Left ventricle myocardium inferior (tissue), 1 donor: Measurements from ENCODE around the gene ITPRIPL2. TPM values are rescaled to one million over a fixed set of nuclear protein-coding genes. Genes with fewer than 3 reads are reported as not detected.

ENCODE experiments used
- DNase-seq: peaks from one replicate; pipeline ENCODE4 v3.0.0-alpha.2; 2020
- H3K27ac ChIP-seq: fragments of 200-600 bp; replicated peaks from 2 replicates; pipeline ENCODE4 v1.8.0; 2021
- H3K27me3 ChIP-seq: fragments of 200-600 bp; 2 replicates; pipeline ENCODE4 v1.8.0; 2021; ENCODE audit warnings: low read depth
- H3K36me3 ChIP-seq: fragments of 200-600 bp; 2 replicates; pipeline ENCODE4 v1.8.0; 2021
- H3K4me1 ChIP-seq: fragments of 200-600 bp; 2 replicates; pipeline ENCODE4 v1.8.0; 2021
- H3K4me3 ChIP-seq: fragments of 200-600 bp; 2 replicates; pipeline ENCODE4 v1.8.0; 2021; ENCODE audit warnings: mild to moderate bottlenecking, moderate library complexity
- H3K9me3 ChIP-seq: fragments of 200-600 bp; replicated peaks from 2 replicates; pipeline ENCODE4 v1.8.0; 2021
- CTCF ChIP-seq: fragments of 200-600 bp; IDR thresholded peaks from 2 replicates; pipeline ENCODE4 v1.8.0; 2021; ENCODE audit warnings: antibody characterized with exemption, mild to moderate bottlenecking, borderline replicate concordance
- intact Hi-C: fragments of 100-400 bp; cut with micrococcal nuclease; formaldehyde crosslinking; loops from one replicate; pipeline ENCODE4 v1.11.0; 2022
- total RNA-seq: library from RNA; stranded (reverse); fragmentation: NEBNext Ultra II Directional; extraction: Animal tissue kit (Norgen Biotek cat#: 25700); gene quantifications from one replicate; pipeline ENCODE4 v1.2.1, GENCODE V29; 2021
- donor health status: DM: no; HTN: yes; CAD: no; lungs with severe emphysema.

ITPRIPL2 gene
- total RNA-seq, 1 donor from 2014 or later = 12.3 TPM

DNA sequence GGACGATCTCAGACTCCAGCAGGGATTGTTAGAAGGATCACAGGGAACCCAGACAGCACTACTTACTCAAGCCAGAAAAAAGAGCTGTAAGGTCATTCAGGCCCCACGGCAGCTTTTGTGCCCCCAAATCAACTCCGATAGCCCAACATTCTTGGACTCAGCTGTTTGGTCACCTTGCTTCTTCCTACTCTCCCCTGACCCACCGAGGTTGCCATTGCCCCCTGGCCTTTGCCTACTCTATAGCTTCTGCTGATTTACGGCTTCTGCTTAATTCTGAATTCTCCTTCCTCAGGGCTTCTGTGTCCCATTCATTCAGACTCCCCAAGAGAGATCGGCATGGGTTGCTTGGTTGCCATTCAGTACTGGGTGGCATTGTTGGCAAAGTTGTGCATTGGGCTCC is 8.6 kb upstream of the ITPRIPL2 start:
- intact Hi-C loops = no loop called here
- no peak for DNase-seq
- H3K9me3 ChIP-seq = peaks cover 3% of the 10 kb centered on the region
- no peak for TF ChIP-seq CTCF
- no peaks in the 10 kb centered on the region for H3K27me3 ChIP-seq
- H3K4me3 ChIP-seq = no peak overlapping the region
- no peaks in the 10 kb centered on the region for H3K36me3 ChIP-seq
- H3K4me1 ChIP-seq = no peaks in the 10 kb centered on the region
- no peak overlapping the region for H3K27ac ChIP-seq

DNA sequence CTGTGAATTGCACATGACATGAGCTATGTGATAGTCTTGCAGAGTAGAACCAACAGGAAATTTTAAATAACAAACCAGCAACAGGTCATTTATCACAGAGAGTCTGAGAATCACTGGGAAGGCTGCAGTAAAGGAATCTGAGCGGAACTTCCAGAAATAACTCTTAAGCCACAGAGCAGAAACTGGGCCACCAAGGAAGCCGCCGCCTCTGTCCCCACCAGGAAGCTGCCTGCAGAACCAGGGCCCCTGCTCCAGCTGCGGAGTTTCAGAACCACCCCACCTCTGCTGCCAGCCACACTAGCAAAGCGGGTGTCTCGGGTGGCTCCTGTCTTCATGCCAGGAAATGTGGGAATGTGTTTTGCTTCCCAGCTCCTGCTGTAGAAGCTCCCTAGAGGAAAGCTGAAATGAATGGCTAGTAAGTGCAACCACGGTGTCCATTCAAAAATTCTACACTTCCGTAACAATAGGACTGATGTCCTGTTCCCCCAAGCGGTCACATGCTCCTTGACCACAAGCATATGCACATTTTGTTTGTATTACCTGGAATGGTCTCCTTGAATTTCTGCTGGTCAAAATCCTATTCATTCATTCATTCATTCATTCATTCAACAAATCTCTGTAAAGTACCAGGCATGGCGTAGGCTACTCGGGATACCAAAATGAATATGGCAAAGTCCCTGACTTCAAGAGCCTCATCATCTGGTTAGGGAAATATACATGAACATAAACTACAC is 7.7 kb upstream of the ITPRIPL2 start:
- Histone ChIP-seq H3K36me3 (no peaks in the 10 kb centered on the region), H3K4me1 (no peaks in the 10 kb centered on the region), H3K4me3 (no peak overlapping the region), H3K9me3 (no peaks in the 10 kb centered on the region), H3K27me3 (no peaks in the 10 kb centered on the region), H3K27ac (no peak overlapping the region)
- DNase-seq = peak; percentile 29
- intact Hi-C loops = no loop called here
- TF ChIP-seq CTCF = no peak

DNA sequence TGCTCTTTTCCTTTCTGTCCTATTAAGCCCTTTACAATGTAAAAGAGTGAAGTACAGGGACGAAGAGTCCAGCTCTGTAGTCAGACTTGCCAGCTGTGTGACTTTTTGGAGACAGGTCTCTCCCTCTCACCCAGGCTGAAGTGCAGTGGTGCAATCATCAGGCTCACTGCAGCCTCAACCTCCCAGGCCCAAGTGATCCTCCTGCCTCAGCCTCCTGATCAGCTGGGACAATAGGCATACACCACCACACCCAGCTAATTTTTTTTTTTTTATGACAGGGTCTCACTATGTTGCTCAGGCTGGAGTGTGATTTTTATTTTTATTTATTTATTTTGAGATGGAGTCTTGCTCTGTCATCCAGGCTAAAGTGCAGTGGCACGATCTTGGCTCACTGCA is 7.1 kb upstream of the ITPRIPL2 start:
- intact Hi-C loops = no loop called here
- no peak for DNase-seq
- no peaks in the 10 kb centered on the region for H3K4me1 ChIP-seq
- H3K27me3 ChIP-seq = no peaks in the 10 kb centered on the region
- H3K27ac ChIP-seq = no peak overlapping the region
- no peaks in the 10 kb centered on the region for H3K9me3 ChIP-seq
- no peak for TF ChIP-seq CTCF
- no peak overlapping the region for H3K4me3 ChIP-seq
- H3K36me3 ChIP-seq = no peaks in the 10 kb centered on the region

- Histone ChIP-seq H3K27me3 (no peaks in the 10 kb centered on the region), H3K9me3 (no peaks in the 10 kb centered on the region), H3K4me1 (peaks cover 14% of the 10 kb centered on the region), H3K36me3 (no peaks in the 10 kb centered on the region), H3K4me3 (no peak overlapping the region), H3K27ac (no peak overlapping the region)
- no peak for DNase-seq
- intact Hi-C loops = no loop called here
- no peak for TF ChIP-seq CTCF
Observed at GRCh38 chr16:19108409-19109287, 5.1 kb upstream of the ITPRIPL2 start.

GRCh38 chr16:19109288-19109664 is 4.5 kb upstream of the ITPRIPL2 start:
- H3K9me3 ChIP-seq = no peaks in the 10 kb centered on the region
- no peak overlapping the region for H3K4me3 ChIP-seq
- no peak for TF ChIP-seq CTCF
- no peak for DNase-seq
- intact Hi-C loops = no loop called here
- H3K27me3 ChIP-seq = peaks cover 1% of the 10 kb centered on the region
- H3K27ac ChIP-seq = no peak overlapping the region
- no peaks in the 10 kb centered on the region for H3K36me3 ChIP-seq
- peaks cover 16% of the 10 kb centered on the region for H3K4me1 ChIP-seq
